Activated CD4-positive, alpha-beta memory T cell treated with anti-CD3 and anti-CD28 coated beads for 36 hours (primary cell): Measurements from ENCODE around the gene ASPHD1. TPM values are rescaled to one million over a fixed set of nuclear protein-coding genes. Genes with fewer than 3 reads are reported as not detected.

Source experiments
- CTCF ChIA-PET: fragments of 350-600 bp; sonication (Branson Sonifier 250); formaldehyde crosslinking; loops from one replicate; lab custom pipeline; 2021; ENCODE audit warnings: antibody characterized with exemption, inconsistent platforms; lab: Charles Lee
- POLR2A ChIA-PET: fragments of 350-600 bp; sonication (Branson Sonifier 250); formaldehyde crosslinking; loops from one replicate; lab custom pipeline; 2021; ENCODE audit warnings: antibody characterized with exemption; lab: Charles Lee
- DNase-seq: peaks from one replicate; pipeline ENCODE4 v3.0.0-alpha.2; 2020
- H3K27ac Mint-ChIP-seq: one replicate; pipeline ENCODE4 v1.8.0; 2021; ENCODE audit warnings: mixed read lengths
- H3K27me3 Mint-ChIP-seq: one replicate; pipeline ENCODE4 v1.8.0; 2021; ENCODE audit warnings: mixed read lengths
- H3K36me3 Mint-ChIP-seq: one replicate; pipeline ENCODE4 v1.8.0; 2021; ENCODE audit warnings: mixed read lengths
- H3K4me1 Mint-ChIP-seq: one replicate; pipeline ENCODE4 v1.8.0; 2021; ENCODE audit warnings: low read depth, mixed read lengths
- H3K4me3 Mint-ChIP-seq: one replicate; pipeline ENCODE4 v1.8.0; 2021; ENCODE audit warnings: mild to moderate bottlenecking, mixed read lengths
- H3K9me3 Mint-ChIP-seq: one replicate; pipeline ENCODE4 v1.8.0; 2021; ENCODE audit warnings: mixed read lengths
- intact Hi-C: fragments of 100-400 bp; cut with micrococcal nuclease; formaldehyde crosslinking; loops from one replicate; pipeline ENCODE4 v1.15.1; 2023
- total RNA-seq, 2 experiments: library from RNA; stranded (reverse); gene quantifications; one replicate each; pipeline ENCODE4 v1.2.3, GENCODE V29; 2021

Gene ASPHD1
- total RNA-seq, 2 experiments from 2014 or later = 1.6 to 1.9 TPM

DNA sequence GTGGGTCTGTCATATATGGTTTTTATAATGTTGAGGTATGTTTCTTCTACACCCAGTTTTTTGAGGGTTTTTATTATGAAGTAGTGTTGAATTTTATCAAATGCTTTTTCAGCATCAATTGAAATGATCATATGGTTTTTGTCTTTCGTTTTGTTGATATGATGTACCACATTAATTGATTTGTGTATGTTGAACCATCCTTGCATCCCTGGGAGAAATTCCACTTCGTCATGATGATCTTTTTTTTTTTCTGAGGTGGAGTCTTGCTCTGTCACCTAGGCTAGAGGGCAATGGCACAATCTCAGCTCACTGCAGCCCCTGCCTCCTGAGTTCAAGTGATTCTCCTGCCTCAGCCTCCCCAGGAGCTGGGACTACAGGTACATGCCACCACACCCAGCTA is 47.6 kb downstream of the ASPHD1 start:
- CTCF ChIA-PET = interaction anchor here (0.6 to 0.9 kb wide), 3 partner anchors 22 to 260 kb away, joined by 3 read pairs; partner anchors contain the start of gene KCTD13
- intact Hi-C loops = no loop called here
- no peak for DNase-seq
- Mint-ChIP-seq H3K36me3 (no peaks in the 10 kb centered on the region), H3K4me3 (no peak overlapping the region), H3K27me3 (no peaks in the 10 kb centered on the region), H3K4me1 (no peaks in the 10 kb centered on the region), H3K9me3 (peaks cover 3% of the 10 kb centered on the region), H3K27ac (no peak overlapping the region)
- POLR2A ChIA-PET = no interaction called here

DNA sequence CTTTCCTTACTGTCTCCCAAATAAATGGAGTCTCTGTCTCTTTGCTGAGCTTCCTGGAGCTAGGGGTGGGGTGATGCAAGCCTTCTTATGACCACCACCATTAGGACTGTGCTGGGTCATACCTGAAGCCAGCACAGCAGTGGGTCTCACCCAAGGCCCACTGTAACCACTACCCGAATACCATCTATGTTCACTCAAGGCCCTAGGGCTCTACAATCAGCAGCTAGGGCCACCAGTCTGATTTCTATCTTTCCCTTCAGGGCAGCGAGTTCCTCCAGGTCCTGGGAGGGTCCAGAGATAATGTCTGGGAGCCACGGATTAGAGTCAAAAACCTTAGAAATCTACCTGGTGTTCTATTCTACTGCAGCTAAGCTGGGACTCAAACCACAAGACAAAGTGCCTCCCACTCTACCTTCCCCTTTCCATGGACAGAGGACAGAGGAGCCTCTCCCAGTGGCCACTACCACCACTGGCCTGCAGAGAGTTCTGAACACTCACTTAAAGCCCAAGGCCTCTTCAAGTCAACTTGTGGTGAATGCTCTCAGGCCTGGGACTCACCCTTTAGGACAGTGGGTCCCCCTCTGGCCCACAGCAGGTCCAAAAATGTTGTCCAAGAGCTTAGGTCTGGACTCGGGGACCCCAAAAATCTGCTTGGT is 50.6 kb downstream of the ASPHD1 start:
- Mint-ChIP-seq H3K9me3 (peaks cover 3% of the 10 kb centered on the region), H3K4me1 (no peaks in the 10 kb centered on the region), H3K27me3 (no peaks in the 10 kb centered on the region), H3K36me3 (no peaks in the 10 kb centered on the region), H3K27ac (no peak overlapping the region), H3K4me3 (no peak overlapping the region)
- DNase-seq = no peak
- ChIA-PET CTCF (interaction anchor here (1.1 to 1.4 kb wide), 3 partner anchors 82 to 251 kb away, joined by 3 read pairs; no protein-coding TSS in a partner anchor), POLR2A (no interaction called here)
- intact Hi-C loops = no loop called here

DNA sequence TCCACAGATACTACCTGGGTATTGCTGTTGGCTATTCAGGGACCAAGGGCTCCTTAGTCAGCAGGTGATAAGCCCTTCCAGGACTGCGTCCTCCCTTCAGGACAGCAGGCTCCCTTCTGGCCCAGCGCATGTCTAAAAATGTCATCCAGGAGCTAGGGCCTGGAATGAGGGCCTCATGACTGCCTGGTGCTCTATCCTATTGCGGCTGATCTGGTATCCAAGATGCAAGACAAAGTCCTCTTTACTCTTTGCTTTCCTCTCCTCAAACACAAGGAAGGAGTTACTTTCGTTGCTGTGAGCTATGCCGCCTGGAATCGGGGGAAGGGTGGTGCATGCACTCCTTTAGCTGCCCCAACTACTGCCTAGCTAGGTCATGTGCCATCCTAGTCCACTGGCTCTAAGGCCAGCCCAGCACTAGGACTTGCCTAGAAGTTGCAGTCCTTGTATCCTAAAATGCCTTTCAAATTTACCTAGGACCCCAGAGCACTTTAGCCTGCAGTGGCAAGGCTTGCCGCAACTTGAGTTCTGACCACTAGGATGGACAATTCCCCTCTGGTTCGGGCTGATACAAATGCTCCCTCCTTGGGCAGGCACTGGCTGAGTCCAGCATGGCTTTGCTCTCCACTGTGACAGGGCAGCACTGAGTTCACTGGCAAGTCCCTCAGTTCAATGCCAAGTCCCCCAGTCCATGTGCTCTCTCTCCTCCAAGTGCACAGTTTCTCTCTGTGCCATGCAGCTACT is 51.5 kb downstream of the ASPHD1 start:
- intact Hi-C loops = no loop called here
- POLR2A ChIA-PET = no interaction called here
- Mint-ChIP-seq H3K27me3 (no peaks in the 10 kb centered on the region), H3K9me3 (peaks cover 3% of the 10 kb centered on the region), H3K4me3 (no peak overlapping the region), H3K27ac (no peak overlapping the region), H3K36me3 (no peaks in the 10 kb centered on the region), H3K4me1 (no peaks in the 10 kb centered on the region)
- CTCF ChIA-PET = interaction anchor here (1.1 to 1.4 kb wide), 3 partner anchors 81 to 252 kb away, joined by 3 read pairs; no protein-coding TSS in a partner anchor
- DNase-seq = no peak

Other genes with a start within 250 kb of the ASPHD1 start
- 100 to 1,000 TPM; 109 to 114 TPM for gene SPN, start 237.2 kb upstream of the ASPHD1 start, total RNA-seq
- 1 to 10 TPM; 8.7 to 9.7 TPM for gene QPRT, start 221.3 kb upstream of the ASPHD1 start, total RNA-seq
- gene C16orf54, start 154.5 kb upstream of the ASPHD1 start, total RNA-seq = 10 to 100 TPM; 25.2 to 26.2 TPM
- not detected for gene ZG16, start 122.2 kb upstream of the ASPHD1 start, total RNA-seq
- 100 to 1,000 TPM; 174 to 180 TPM for gene KIF22, start 109.7 kb upstream of the ASPHD1 start, total RNA-seq
- gene MAZ, start 94.0 kb upstream of the ASPHD1 start, total RNA-seq = 100 to 1,000 TPM; 227 to 242 TPM
- 1 to 10 TPM in 1 of 2 experiments, under 1 TPM in 1; 1.00 to 2.6 TPM for gene PRRT2, start 88.3 kb upstream of the ASPHD1 start, total RNA-seq
- gene PAGR1, start 84.3 kb upstream of the ASPHD1 start, total RNA-seq = 10 to 100 TPM; 21.9 to 24.0 TPM
- 100 to 1,000 TPM; 149 to 156 TPM for gene MVP, start 80.0 kb upstream of the ASPHD1 start, total RNA-seq
- 10 to 100 TPM; 39.5 to 43.9 TPM for gene CDIPT, start 37.3 kb upstream of the ASPHD1 start, total RNA-seq
- gene SEZ6L2, start 938 bp upstream of the ASPHD1 start, total RNA-seq = under 1 TPM; 0.38 to 0.58 TPM
- 10 to 100 TPM; 36.6 to 37.9 TPM for gene KCTD13, start 25.7 kb downstream of the ASPHD1 start, total RNA-seq
- 10 to 100 TPM; 57.1 to 64.8 TPM for gene TMEM219, start 61.6 kb downstream of the ASPHD1 start, total RNA-seq
- 10 to 100 TPM; 27.2 to 28.2 TPM for gene TAOK2, start 73.4 kb downstream of the ASPHD1 start, total RNA-seq
- gene HIRIP3, start 95.1 kb downstream of the ASPHD1 start, total RNA-seq = 10 to 100 TPM; 40.5 to 40.6 TPM
- gene INO80E, start 95.8 kb downstream of the ASPHD1 start, total RNA-seq = 10 to 100 TPM; 84.1 to 94.0 TPM
- under 1 TPM; 0.33 to 0.34 TPM for gene DOC2A, start 110.5 kb downstream of the ASPHD1 start, total RNA-seq
- not detected for gene C16orf92, start 122.7 kb downstream of the ASPHD1 start, total RNA-seq
- gene TLCD3B, start 130.8 kb downstream of the ASPHD1 start, total RNA-seq = 1 to 10 TPM; 5.0 TPM
- gene ALDOA, start 165.3 kb downstream of the ASPHD1 start, total RNA-seq = 1,000 to 10,000 TPM; 1,724 to 1,734 TPM
- 100 to 1,000 TPM; 121 to 133 TPM for gene PPP4C, start 175.5 kb downstream of the ASPHD1 start, total RNA-seq
- 1 to 10 TPM; 2.3 to 2.9 TPM for gene TBX6, start 191.4 kb downstream of the ASPHD1 start, total RNA-seq
- 10 to 100 TPM; 32.5 to 36.9 TPM for gene YPEL3, start 195.7 kb downstream of the ASPHD1 start, total RNA-seq
- 1 to 10 TPM; 5.3 to 9.9 TPM for gene GDPD3, start 213.0 kb downstream of the ASPHD1 start, total RNA-seq
- gene MAPK3, start 222.7 kb downstream of the ASPHD1 start, total RNA-seq = 10 to 100 TPM; 85.5 to 93.1 TPM